ENCODE measurements around the gene CDCP2.
"Not testable (repeated sequence)": the region's sequence is repeated elsewhere in the genome, so short reads cannot be mapped to it uniquely, and the experiment has no call there.

CDCP2 gene

GRCh38 chr1:54105736-54106269 lies 47.0 kb downstream of the CDCP2 start:
- Histone ChIP-seq H3K4me3 (replicated peaks; ENCODE audit: insufficient read depth, low read length) (no peak overlapping the region), H3K27ac (replicated peaks) (no peak overlapping the region), H3K27me3 (ENCODE audit: insufficient read depth, poor library complexity, severe bottlenecking) (no peaks in the 10 kb centered on the region)
- TF ChIP-seq, protein P1, sequence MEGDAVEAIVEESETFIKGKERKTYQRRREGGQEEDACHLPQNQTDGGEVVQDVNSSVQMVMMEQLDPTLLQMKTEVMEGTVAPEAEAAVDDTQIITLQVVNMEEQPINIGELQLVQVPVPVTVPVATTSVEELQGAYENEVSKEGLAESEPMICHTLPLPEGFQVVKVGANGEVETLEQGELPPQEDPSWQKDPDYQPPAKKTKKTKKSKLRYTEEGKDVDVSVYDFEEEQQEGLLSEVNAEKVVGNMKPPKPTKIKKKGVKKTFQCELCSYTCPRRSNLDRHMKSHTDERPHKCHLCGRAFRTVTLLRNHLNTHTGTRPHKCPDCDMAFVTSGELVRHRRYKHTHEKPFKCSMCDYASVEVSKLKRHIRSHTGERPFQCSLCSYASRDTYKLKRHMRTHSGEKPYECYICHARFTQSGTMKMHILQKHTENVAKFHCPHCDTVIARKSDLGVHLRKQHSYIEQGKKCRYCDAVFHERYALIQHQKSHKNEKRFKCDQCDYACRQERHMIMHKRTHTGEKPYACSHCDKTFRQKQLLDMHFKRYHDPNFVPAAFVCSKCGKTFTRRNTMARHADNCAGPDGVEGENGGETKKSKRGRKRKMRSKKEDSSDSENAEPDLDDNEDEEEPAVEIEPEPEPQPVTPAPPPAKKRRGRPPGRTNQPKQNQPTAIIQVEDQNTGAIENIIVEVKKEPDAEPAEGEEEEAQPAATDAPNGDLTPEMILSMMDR (IDR thresholded peaks at IDR 0.05; ENCODE audit: insufficient read depth, low read length) = no peak
- DNase-seq (ENCODE audit: low read depth in 1 of 2, low spot score in 1 of 2) = no peak

DNA sequence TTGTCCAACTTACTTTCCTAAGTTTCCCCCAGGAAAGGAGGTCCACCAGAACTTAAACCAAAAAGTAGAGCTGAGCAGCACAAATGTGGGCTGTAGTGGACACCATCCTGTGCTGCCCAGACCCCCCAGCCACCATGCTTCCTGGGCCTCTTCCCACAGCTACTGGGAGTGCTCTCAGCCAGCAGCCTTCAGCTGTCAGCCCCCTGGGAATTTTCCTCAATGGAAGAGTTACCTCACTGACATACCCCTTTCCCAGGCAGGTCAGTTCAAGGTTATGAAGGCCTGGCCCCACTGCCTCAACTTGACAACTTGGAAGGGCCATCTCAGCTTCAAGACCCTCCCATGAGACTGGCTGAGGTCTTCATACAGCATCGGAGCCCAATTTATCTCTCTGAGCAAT lies 47.7 kb downstream of the CDCP2 start:
- Histone ChIP-seq H3K27ac (replicated peaks) (no peak overlapping the region), H3K4me3 (replicated peaks; ENCODE audit: insufficient read depth, low read length) (no peak overlapping the region), H3K27me3 (ENCODE audit: insufficient read depth, poor library complexity, severe bottlenecking) (no peaks in the 10 kb centered on the region)
- no peak for TF ChIP-seq GABPA (IDR thresholded peaks at IDR 0.05; ENCODE audit: low read depth)
- TF ChIP-seq REST (IDR thresholded peaks at IDR 0.05; ENCODE audit: insufficient replicate concordance, low read depth) = no peak
- TF ChIP-seq SPI1 (IDR thresholded peaks at IDR 0.05; ENCODE audit: borderline replicate concordance, low read depth) = no peak
- no peak for TF ChIP-seq POLR2AphosphoS5 (IDR thresholded peaks at IDR 0.05; ENCODE audit: low read depth)
- TF ChIP-seq, protein P1 (IDR thresholded peaks at IDR 0.05; ENCODE audit: insufficient read depth, low read length) = no peak
- no peak for DNase-seq (ENCODE audit: low read depth in 1 of 2, low spot score in 1 of 2)

DNA sequence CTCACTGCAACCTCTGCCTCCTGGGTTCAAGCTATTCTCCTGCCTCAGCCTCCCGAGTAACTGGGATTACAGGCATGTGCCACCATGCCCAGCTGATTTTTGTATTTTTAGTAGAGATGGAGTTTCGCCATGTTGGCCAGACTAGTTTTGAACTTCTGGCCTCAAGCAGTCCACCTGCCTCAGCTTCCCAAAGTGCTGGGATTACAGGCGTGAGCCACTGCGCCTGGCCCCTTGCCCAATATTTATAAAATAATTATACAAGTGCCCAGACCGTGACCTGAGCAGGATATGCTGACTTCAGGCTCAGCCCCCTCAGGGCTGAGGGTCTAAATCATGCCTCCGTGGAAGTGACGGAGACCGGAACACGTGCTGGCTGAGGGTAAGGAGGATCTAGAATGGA lies 48.2 kb downstream of the CDCP2 start:
- H3K4me3 ChIP-seq (replicated peaks; ENCODE audit: insufficient read depth, low read length); DNase-seq (ENCODE audit: low read depth in 1 of 2, low spot score in 1 of 2); H3K27ac ChIP-seq (replicated peaks); H3K27me3 ChIP-seq (ENCODE audit: insufficient read depth, poor library complexity, severe bottlenecking): not testable (repeated sequence)

GRCh38 chr1:54103414-54103813 lies 49.4 kb downstream of the CDCP2 start:
- DNase-seq (ENCODE audit: low read depth in 1 of 2, low spot score in 1 of 2) = no peak
- Histone ChIP-seq H3K4me3 (replicated peaks; ENCODE audit: insufficient read depth, low read length) (no peak overlapping the region), H3K27me3 (ENCODE audit: insufficient read depth, poor library complexity, severe bottlenecking) (no peaks in the 10 kb centered on the region), H3K27ac (replicated peaks) (no peak overlapping the region)
- no peak for TF ChIP-seq REST (IDR thresholded peaks at IDR 0.05; ENCODE audit: insufficient replicate concordance, low read depth)
- TF ChIP-seq, protein P1 (IDR thresholded peaks at IDR 0.05; ENCODE audit: insufficient read depth, low read length) = no peak
- TF ChIP-seq POLR2AphosphoS5 (IDR thresholded peaks at IDR 0.05; ENCODE audit: low read depth) = no peak
- no peak for TF ChIP-seq SPI1 (IDR thresholded peaks at IDR 0.05; ENCODE audit: borderline replicate concordance, low read depth)
- TF ChIP-seq GABPA (IDR thresholded peaks at IDR 0.05; ENCODE audit: low read depth) = no peak
